GM19452 (cell line): ENCODE measurements around the gene EIF2B5.
"Not testable (repeated sequence)": the region's sequence is repeated elsewhere in the genome, so short reads cannot be mapped to it uniquely, and the experiment has no call there.

ENCODE experiments used
- ATAC-seq: cut with Tn5 transposase; IDR thresholded peaks from one replicate; pipeline ENCODE4 v1.9.1; 2021; ENCODE audit not compliant: unreplicated experiment

Gene EIF2B5

DNA sequence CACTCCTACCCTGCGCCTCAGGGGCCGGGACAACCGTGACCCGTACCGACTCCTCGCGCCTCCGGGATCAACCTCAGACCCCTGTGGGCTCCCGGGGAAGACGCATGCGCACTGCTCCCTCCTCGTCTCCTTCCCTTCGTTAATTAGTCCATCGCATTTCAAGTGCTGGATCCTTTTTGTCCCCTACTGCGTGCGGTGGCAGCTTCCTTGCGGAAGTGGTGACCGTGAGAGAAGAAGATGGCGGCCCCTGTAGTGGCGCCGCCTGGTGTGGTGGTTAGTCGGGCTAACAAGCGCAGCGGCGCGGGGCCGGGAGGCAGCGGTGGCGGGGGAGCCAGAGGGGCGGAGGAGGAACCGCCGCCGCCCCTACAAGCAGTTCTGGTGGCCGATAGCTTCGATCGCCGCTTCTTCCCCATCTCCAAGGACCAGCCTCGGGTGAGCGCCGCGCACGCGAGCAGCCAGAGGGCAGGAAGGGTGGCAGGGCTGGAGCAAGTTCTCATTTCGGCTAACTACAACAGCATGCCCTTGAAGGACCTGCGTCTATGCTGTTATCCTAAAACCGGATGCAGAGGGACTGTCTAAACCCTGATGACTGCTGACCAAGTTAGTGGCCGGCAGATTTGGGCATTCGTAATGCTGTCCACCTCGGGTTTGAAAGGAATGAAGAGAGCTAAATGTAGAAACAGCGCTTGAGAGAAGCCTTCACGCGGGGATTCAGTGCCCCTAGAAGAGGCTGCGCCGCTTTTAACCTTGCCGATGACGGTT lies at the start of gene EIF2B5:
EIF2B5 (plus strand) TSS at position 210 of the 762 bp plus-strand sequence; CDS start at position 238, 28 bp downstream.
- ATAC-seq = peak; percentile 86

DNA sequence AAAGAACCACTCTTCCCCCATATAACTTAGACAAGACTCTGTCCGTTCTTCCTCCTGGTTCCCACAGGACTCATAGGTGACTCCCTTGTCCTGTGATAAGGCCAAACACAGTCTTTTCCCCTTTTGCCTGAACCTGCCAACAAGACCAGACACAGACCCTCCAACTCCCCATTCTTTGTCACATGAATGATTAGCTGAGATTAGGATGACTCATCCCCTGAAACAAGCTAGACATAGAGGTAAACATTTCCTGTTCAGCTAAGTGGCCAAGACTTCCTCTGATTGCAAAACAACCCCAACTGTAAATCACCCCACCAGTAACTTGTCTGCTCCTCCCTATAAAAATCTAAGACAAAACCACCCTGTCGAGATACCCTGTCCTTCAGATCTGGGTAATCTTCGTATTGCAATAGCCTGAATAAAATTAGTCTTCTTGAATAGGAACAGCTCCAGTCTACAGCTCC lies 49.7 kb upstream of the EIF2B5 start:
- ATAC-seq = no peak

GRCh38 chr3:184092199-184092598 lies 43.0 kb upstream of the EIF2B5 start:
- no peak for ATAC-seq

- ATAC-seq = no peak
Observed at GRCh38 chr3:184096811-184097383, 38.3 kb upstream of the EIF2B5 start, which contains the start of gene HTR3E. Gene HTR3E, plus strand, starts transcription at chr3:184097064. Its CDS starts 466 bp downstream, at chr3:184097530.

GRCh38 chr3:184097556-184097955 lies 37.6 kb upstream of the EIF2B5 start:
- ATAC-seq = no peak

DNA sequence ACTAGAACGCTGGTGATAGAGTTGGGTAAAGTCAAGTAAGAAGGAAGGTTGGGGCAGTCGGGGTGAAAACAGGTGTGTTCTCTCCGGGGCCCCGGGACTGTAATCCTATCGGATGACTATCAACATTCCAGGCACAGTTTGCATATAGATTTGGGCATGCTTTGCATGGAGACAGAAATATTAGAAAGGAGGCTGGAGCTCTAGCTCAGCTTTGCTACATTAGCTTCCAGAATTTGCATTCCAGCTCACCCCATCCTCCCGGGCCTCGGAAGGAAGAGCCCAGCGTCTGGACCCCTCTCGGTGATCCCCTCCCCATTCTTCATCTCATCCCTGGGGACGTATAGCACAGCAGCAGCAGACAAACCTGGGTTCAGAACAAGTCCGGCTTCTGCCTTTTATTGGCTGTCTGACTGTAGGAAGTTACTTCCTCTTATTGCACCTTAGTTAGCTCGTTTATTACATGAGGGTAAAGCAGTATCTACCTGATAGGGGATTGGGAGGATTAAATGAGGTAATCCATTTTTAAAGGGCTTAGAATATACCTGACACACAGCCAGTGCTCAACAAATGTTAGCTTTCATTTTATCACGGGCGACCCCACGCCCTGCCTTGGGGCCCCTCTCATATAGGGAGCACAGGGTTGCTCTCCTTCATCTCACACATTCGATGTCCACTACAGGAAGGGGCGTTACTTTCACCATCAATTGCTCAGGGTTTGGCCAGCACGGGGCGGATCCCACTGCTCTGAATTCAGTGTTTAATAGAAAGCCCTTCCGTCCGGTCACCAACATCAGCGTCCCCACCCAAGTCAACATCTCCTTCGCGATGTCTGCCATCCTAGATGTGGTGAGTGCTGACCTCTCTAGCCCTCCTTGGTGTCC lies 35.1 kb upstream of the EIF2B5 start:
- no peak for ATAC-seq

DNA sequence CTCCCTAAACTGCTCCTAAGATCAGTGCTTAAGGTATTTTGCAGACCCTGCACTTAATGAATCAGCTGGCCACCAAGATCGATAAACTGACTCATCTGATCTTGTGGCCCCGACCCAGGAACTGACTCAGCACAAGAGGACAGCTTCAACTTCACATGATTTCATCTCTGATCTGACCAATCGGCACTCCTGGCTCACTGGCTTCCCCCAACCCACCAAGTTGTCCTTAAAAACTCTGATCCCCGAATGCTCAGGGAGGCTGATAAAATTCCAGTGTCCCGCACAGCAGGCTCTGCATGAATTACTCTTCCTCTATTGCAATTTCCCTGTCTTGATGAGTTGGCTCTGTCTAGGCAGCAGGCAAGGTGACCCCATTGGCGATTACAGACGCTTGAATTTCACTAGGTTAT lies 24.8 kb upstream of the EIF2B5 start:
- no peak for ATAC-seq

DNA sequence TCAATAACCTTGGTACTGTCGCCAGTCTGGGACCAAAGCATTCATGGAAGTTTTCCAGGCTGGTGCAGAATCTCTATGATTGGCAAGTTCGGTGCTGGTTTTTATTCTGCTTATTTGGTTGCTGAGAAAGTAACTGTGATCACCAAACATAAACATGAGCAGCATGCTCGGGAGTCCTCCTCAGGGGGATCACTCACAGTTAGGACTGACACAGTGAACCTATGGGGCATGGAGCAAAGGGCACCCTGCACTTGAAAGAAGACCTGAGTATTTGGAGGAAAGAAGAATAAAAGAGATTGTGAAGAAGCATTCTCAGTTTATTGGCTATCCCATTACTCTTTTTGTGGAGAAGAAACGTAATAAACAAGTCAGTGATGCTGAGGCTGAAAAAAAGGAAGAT lies 19.1 kb upstream of the EIF2B5 start:
- no peak for ATAC-seq

GRCh38 chr3:184117636-184118035 lies 17.5 kb upstream of the EIF2B5 start:
- no peak for ATAC-seq

- not testable (repeated sequence) for ATAC-seq
Observed at GRCh38 chr3:184121031-184121430, 14.1 kb upstream of the EIF2B5 start.

- ATAC-seq = no peak
Observed at GRCh38 chr3:184126006-184126405, 9.2 kb upstream of the EIF2B5 start.

DNA sequence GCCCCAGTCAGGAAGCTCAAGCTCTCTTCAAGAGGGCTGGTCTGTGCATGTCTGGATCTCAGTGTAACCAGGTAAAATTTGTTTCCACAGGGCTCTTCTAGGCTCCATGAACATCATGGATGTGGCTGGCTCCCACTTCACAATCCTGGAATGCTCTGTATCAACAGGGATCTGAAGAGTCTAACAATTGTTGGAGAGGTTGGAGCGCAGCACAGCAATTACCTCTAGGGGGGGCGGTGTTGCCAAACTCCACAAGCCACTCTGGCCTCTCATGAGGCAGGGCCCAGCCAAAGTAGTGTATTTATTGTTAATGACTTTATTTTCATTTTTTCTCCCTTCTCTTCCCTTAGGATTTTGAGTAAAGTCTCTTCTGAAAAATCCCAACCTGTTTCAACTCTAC lies 6.1 kb upstream of the EIF2B5 start:
- no peak for ATAC-seq

DNA sequence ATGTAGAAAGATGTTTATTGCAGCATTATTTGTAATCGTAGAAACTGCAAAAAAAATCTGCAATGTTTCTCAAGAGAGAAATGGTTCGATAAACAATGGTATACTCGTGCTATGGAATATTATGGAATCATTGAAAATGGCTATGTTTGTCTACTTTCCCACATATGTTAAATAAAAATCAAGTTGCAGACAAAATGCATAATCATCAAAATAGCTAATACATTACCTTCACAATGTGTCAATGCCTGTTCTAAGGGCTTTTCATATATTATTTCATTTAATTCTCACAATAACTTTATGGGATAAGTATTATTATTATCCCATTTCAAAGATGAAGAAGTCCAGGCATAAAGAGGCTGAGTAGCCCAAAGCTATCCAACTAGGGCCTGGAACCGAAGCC lies 2.2 kb upstream of the EIF2B5 start:
- no peak for ATAC-seq

DNA sequence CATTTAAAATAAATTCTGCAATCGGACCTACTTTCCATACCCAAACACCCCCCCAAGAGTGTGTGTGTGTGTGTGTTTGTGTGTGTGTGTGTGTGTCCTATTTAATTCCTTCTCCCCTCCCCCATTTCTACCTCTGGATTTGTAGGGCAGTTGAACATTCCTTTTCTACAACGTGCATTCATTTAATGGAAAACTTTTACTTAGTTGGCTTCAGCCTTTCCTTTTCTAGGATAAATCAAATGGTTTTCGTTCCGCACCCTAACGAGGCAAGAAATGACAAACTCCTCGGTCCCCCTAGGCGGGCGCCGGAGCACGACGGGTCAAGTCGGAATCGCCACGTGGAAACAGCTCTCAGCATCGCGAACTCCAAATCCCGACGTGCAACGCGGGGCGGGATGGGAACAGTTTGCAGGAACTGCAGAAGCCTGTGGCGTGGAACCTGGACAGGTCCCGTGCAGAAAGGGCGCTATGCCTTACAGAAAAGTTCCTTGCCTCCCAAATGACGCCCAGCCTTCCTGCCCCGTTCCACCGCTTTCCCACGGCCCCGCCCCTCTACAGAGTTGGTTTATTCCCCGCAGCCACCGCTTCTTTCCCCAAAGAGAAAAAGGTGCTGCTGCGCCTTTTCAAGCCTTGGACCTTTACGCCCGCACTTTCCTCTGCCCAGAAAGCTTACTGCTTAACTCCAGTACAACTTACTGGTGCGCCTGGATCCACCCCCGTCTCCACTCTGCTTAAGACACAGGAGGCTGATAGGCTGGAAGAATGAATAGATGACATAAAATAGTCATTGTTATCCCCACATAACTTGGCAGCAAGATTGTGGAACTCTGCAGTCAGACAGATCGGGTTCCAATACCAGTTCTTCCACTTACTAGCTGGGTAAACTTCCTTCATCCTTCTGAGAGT lies 1.1 kb upstream of the EIF2B5 start:
- peak; percentile 28 for ATAC-seq

DNA sequence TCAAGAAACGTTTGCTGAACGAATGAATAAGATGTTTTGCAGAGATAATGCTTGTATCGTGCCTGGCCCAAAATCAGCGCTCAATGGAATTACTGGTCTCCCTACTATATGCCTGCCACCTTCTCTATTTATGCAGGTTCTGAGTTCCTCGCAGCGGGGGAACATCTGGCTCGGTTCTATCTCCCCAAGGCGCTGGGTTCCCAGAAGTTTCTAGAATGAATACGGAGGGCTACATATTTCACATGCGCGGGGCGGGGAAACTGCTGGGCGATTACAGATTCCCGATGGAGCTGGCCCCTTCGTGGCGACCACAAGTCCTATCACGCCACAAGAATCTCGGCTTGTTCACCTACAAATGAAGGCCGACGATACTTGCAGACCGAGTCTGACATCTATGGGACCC lies 411 bp upstream of the EIF2B5 start:
- ATAC-seq = peak; percentile 4

DNA sequence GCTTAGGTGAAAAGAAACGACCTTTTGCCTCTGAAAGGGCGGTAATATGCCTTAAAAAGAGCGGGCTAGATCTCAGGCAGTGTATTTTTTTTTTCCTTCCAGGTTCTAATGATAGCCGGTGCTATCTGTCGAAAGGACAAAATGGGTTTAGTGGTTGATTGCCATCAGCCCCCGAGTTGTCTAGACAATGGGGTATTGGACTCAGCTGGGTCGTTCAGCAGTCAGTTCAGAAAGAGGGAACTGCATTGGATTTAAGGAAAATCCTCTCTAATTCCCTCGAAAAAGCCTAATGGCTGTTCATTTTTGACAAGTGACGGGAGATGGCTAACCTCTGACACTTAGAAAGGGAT lies 728 bp downstream of the EIF2B5 start:
- no peak for ATAC-seq

DNA sequence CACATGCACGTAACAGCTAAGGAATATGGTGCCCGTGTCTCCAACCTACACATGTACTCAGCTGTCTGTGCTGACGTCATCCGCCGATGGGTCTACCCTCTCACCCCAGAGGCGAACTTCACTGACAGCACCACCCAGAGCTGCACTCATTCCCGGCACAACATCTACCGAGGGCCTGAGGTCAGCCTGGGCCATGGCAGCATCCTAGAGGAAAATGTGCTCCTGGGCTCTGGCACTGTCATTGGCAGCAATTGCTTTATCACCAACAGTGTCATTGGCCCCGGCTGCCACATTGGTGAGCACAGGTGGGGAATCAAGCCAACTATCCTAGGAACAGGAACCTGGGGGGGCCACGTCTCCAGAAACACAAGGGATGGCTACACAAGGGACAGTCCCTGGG lies 5.3 kb downstream of the EIF2B5 start:
- no peak for ATAC-seq

GRCh38 chr3:184142199-184142598 lies 7.0 kb downstream of the EIF2B5 start:
- no peak for ATAC-seq

- no peak for ATAC-seq
Observed at GRCh38 chr3:184143327-184143726, 8.2 kb downstream of the EIF2B5 start.

- ATAC-seq = no peak
Observed at GRCh38 chr3:184144505-184144904, 9.3 kb downstream of the EIF2B5 start.

GRCh38 chr3:184145111-184145524 lies 10.0 kb downstream of the EIF2B5 start:
- ATAC-seq = no peak
